GM23338 (cell line): ENCODE data around the gene TMPRSS6. TPM values are rescaled to one million over a fixed set of nuclear protein-coding genes. Genes with fewer than 3 reads are reported as not detected.

Source experiments
- ATAC-seq: fragments of 200-7000 bp; cut with Tn5 transposase; 3 replicates; pipeline ENCODE4 v1.9.1; 2020
- DNase-seq: peaks from one replicate; pipeline ENCODE4 v3.0.0-alpha.2; 2015; ENCODE audit warnings: low spot score
- H2AFZ ChIP-seq: fragments of 200-600 bp; sonication (generic); 2 replicates; pipeline ENCODE4 v1.8.0; 2016; ENCODE audit warnings: antibody characterized with exemption, mild to moderate bottlenecking, moderate library complexity
- H3F3A ChIP-seq: fragments of 200-600 bp; sonication (generic); replicated peaks from 2 replicates; pipeline ENCODE4 v1.8.0; 2017; ENCODE audit warnings: antibody characterized with exemption, mixed run types, low read depth
- H3K27ac ChIP-seq: fragments of 200-600 bp; sonication (generic); 2 replicates; pipeline ENCODE4 v1.6.1; 2016; ENCODE audit warnings: low read depth
- H3K27me3 ChIP-seq: fragments of 200-600 bp; sonication (generic); 2 replicates; pipeline ENCODE4 v1.8.0; 2016; ENCODE audit warnings: mild to moderate bottlenecking, mixed run types, moderate library complexity; ENCODE audit not compliant: insufficient read depth
- H3K36me3 ChIP-seq: fragments of 200-600 bp; sonication (generic); 2 replicates; pipeline ENCODE4 v1.8.0; 2016; ENCODE audit warnings: mild to moderate bottlenecking; ENCODE audit not compliant: insufficient read depth
- H3K4me1 ChIP-seq: fragments of 200-600 bp; sonication (generic); 2 replicates; pipeline ENCODE4 v1.8.0; 2016; ENCODE audit warnings: mild to moderate bottlenecking, moderate library complexity; ENCODE audit not compliant: insufficient read depth
- H3K4me2 ChIP-seq: fragments of 200-600 bp; sonication (generic); 2 replicates; pipeline ENCODE4 v1.7.1; 2017; ENCODE audit warnings: mixed run types
- H3K4me3 ChIP-seq: fragments of 200-600 bp; sonication (generic); 2 replicates; pipeline ENCODE4 v1.6.1; 2016; ENCODE audit warnings: mixed run types
- H3K79me2 ChIP-seq: fragments of 200-600 bp; sonication (generic); replicated peaks from 2 replicates; pipeline ENCODE4 v1.8.0; 2017; ENCODE audit warnings: mild to moderate bottlenecking; ENCODE audit not compliant: insufficient read depth
- H3K9me2 ChIP-seq: fragments of 200-600 bp; sonication (generic); 2 replicates; pipeline ENCODE4 v1.8.0; 2017; ENCODE audit not compliant: insufficient read depth
- H4K20me1 ChIP-seq: fragments of 200-600 bp; sonication (generic); replicated peaks from 2 replicates; pipeline ENCODE4 v1.8.0; 2017; ENCODE audit warnings: mild to moderate bottlenecking; ENCODE audit not compliant: insufficient read depth
- H3K27ac Mint-ChIP-seq: 2 replicates; pipeline ENCODE4 v1.8.0; 2020; ENCODE audit warnings: inconsistent platforms, mild to moderate bottlenecking, moderate library complexity, mixed read lengths
- H3K27me3 Mint-ChIP-seq: 3 replicates; pipeline ENCODE4 v1.8.0; 2022; ENCODE audit warnings: low read depth, mild to moderate bottlenecking, moderate library complexity, mixed read lengths, inconsistent platforms; ENCODE audit not compliant: insufficient read depth, poor library complexity
- H3K36me3 Mint-ChIP-seq: 3 replicates; pipeline ENCODE4 v1.8.0; 2021; ENCODE audit warnings: low read depth, mild to moderate bottlenecking, inconsistent platforms, moderate library complexity, mixed read lengths
- H3K4me1 Mint-ChIP-seq: 3 replicates; pipeline ENCODE4 v1.8.0; 2020; ENCODE audit warnings: mild to moderate bottlenecking, inconsistent platforms, mixed read lengths
- H3K4me3 Mint-ChIP-seq: 3 replicates; pipeline ENCODE4 v1.8.0; 2021; ENCODE audit warnings: moderate library complexity, mild to moderate bottlenecking, inconsistent platforms, mixed read lengths
- H3K9me3 Mint-ChIP-seq: 3 replicates; pipeline ENCODE4 v1.8.0; 2020; ENCODE audit warnings: moderate library complexity, mild to moderate bottlenecking, inconsistent platforms, mixed read lengths
- CREB1 ChIP-seq: fragments of 250-450 bp; sonication (Bioruptor Pico); IDR thresholded peaks from 2 replicates; pipeline ENCODE4 v1.5.0; 2020; ENCODE audit warnings: low read depth, mild to moderate bottlenecking, moderate library complexity
- EZH2 ChIP-seq: fragments of 200-600 bp; sonication (generic); IDR thresholded peaks from one replicate; pipeline ENCODE4 v1.8.0; 2017; ENCODE audit warnings: antibody characterized with exemption, mild to moderate bottlenecking, low read depth; ENCODE audit not compliant: unreplicated experiment
- EZH2phosphoT487 ChIP-seq: fragments of 200-600 bp; sonication (generic); IDR thresholded peaks from one replicate; pipeline ENCODE4 v1.8.1; 2018; ENCODE audit warnings: antibody characterized with exemption; ENCODE audit not compliant: unreplicated experiment
- JUNB ChIP-seq: IDR thresholded peaks from one replicate; pipeline ENCODE4 v1.6.1; 2016; ENCODE audit warnings: antibody characterized with exemption; ENCODE audit not compliant: unreplicated experiment
- NANOG ChIP-seq: IDR thresholded peaks from 2 replicates; pipeline ENCODE4 v1.6.1; 2016; ENCODE audit warnings: antibody characterized with exemption, borderline replicate concordance
- POLR2AphosphoS5 ChIP-seq: IDR thresholded peaks from 2 replicates; pipeline ENCODE4 v1.6.1; 2016; ENCODE audit warnings: antibody characterized with exemption, low read depth
- STAT1 ChIP-seq: IDR thresholded peaks from one replicate; pipeline ENCODE4 v1.6.1; 2016; ENCODE audit warnings: antibody characterized with exemption; ENCODE audit not compliant: unreplicated experiment
- ZNF114 ChIP-seq: fragments of 250-450 bp; sonication (Bioruptor Pico); IDR thresholded peaks from 2 replicates; pipeline ENCODE4 v1.5.0; 2020; ENCODE audit warnings: mild to moderate bottlenecking, moderate library complexity
- ZNF331 ChIP-seq: fragments of 250-450 bp; sonication (Bioruptor Pico); IDR thresholded peaks from 2 replicates; pipeline ENCODE4 v1.5.0; 2020; ENCODE audit warnings: low read depth, mild to moderate bottlenecking, moderate library complexity
- polyA plus RNA-seq: library from polyadenylated mRNA; unstranded; fragments of >200 nt; fragmentation: Nextera tagmentation; extraction: Ambion mirVana; gene quantifications from 2 replicates; pipeline ENCODE4 v1.2.1, GENCODE V29; 2016
- total RNA-seq: library from RNA; depleted of rRNA; stranded (reverse); fragments of >200 nt; shearing (Covaris generic); gene quantifications from 2 replicates; pipeline ENCODE4 v1.2.3, GENCODE V29; 2014
- TF ChIP-seq, protein P1 (sequence below): IDR thresholded peaks from one replicate; pipeline ENCODE4 v1.6.1; 2018; ENCODE audit warnings: antibody characterized with exemption; ENCODE audit not compliant: unreplicated experiment
- TF ChIP-seq, protein P2 (sequence below): fragments of 250-450 bp; sonication (Bioruptor Pico); IDR thresholded peaks from 2 replicates; pipeline ENCODE4 v1.5.0; 2020; ENCODE audit warnings: mild to moderate bottlenecking, moderate library complexity
- TF ChIP-seq, protein P3 (sequence below): IDR thresholded peaks from 2 replicates; pipeline ENCODE4 v1.6.1; 2016; ENCODE audit warnings: antibody characterized with exemption

Gene TMPRSS6
- total and polyA plus RNA-seq, 2 experiments from 2014 or later: 0.13 TPM; not detected in 1

DNA sequence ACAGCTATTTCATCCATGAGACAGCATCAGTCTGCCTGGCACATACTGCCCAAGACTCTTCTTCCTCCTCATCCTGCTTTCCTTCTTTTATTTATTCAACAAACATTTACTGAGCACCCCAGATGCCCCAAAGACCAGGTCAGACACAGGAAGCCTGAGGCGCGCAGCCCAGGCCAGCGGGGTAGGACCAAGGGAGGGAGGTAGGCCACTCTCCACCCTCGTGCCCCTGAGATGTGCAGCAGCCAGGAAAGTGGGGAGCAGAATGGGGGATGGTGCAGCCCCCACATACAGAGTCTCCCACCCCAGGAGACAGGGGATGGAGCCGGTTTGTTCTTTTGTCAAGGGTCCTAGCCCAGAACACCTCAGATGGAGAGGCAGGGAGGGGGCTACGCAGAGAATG lies 44.4 kb upstream of the TMPRSS6 start:
- H3K4me3 ChIP-seq: no peak overlapping the region
- H3K27me3 ChIP-seq: no peaks in the 10 kb centered on the region
- peaks cover 10% of the 10 kb centered on the region for H3K4me1 Mint-ChIP-seq
- no peak overlapping the region for H3K4me2 ChIP-seq
- H3F3A ChIP-seq: no peaks in the 10 kb centered on the region
- DNase-seq (no peak), ATAC-seq (no peak)
- H3K27ac Mint-ChIP-seq: no peak overlapping the region
- H3K9me2 ChIP-seq: no peaks in the 10 kb centered on the region
- no peaks in the 10 kb centered on the region for H3K36me3 Mint-ChIP-seq
- no peak overlapping the region for H2AFZ ChIP-seq
- H3K36me3 ChIP-seq: no peaks in the 10 kb centered on the region
- TF ChIP-seq ZNF331 (CRISPR knock-in tag): no peak
- H4K20me1 ChIP-seq: no peaks in the 10 kb centered on the region
- peaks cover 14% of the 10 kb centered on the region for H3K27me3 Mint-ChIP-seq
- peaks cover 7% of the 10 kb centered on the region for H3K9me3 Mint-ChIP-seq
- H3K4me1 ChIP-seq: no peaks in the 10 kb centered on the region
- H3K79me2 ChIP-seq: no peaks in the 10 kb centered on the region
- no peak overlapping the region for H3K4me3 Mint-ChIP-seq
- H3K27ac ChIP-seq: no peak overlapping the region

DNA sequence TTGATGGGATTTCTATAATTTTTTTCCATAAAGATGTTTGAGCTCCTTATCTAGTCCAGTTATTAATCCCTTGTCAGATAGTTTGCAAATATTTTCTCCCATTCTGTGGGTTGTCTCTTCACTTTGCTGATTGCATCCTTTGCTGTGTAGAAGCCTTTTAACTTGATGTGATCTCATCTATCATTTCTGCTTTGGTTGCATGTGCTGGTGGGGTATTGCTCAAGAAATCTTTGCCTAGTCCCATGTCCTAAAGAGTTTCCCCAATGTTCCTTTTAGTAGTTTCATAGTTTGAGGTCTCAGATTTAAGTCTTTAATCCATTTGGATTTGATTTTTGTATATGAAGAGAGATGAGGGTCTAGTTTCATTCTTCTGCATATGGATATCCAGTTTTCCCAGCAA lies 41.9 kb upstream of the TMPRSS6 start:
- Mint-ChIP-seq H3K4me3 (no peak overlapping the region), H3K27me3 (peaks cover 13% of the 10 kb centered on the region), H3K36me3 (no peaks in the 10 kb centered on the region), H3K9me3 (peaks cover 7% of the 10 kb centered on the region), H3K4me1 (peaks cover 11% of the 10 kb centered on the region), H3K27ac (no peak overlapping the region)
- H3K27ac ChIP-seq: no peak overlapping the region
- no peaks in the 10 kb centered on the region for H3K36me3 ChIP-seq
- DNase-seq: no peak
- no peaks in the 10 kb centered on the region for H3K79me2 ChIP-seq
- no peaks in the 10 kb centered on the region for H3F3A ChIP-seq
- H3K9me2 ChIP-seq: no peaks in the 10 kb centered on the region
- H4K20me1 ChIP-seq: no peaks in the 10 kb centered on the region
- H3K4me3 ChIP-seq: no peak overlapping the region
- H3K27me3 ChIP-seq: no peaks in the 10 kb centered on the region
- no peak overlapping the region for H2AFZ ChIP-seq
- no peak overlapping the region for H3K4me2 ChIP-seq
- no peaks in the 10 kb centered on the region for H3K4me1 ChIP-seq
- ATAC-seq: no peak
- TF ChIP-seq ZNF331 (CRISPR knock-in tag) (no peak), NANOG (no peak), EZH2 (no peak), EZH2phosphoT487 (no peak), CREB1 (CRISPR knock-in tag) (no peak), POLR2AphosphoS5 (no peak), ZNF114 (CRISPR knock-in tag) (no peak), JUNB (no peak), STAT1 (no peak)
- TF ChIP-seq, protein P1, sequence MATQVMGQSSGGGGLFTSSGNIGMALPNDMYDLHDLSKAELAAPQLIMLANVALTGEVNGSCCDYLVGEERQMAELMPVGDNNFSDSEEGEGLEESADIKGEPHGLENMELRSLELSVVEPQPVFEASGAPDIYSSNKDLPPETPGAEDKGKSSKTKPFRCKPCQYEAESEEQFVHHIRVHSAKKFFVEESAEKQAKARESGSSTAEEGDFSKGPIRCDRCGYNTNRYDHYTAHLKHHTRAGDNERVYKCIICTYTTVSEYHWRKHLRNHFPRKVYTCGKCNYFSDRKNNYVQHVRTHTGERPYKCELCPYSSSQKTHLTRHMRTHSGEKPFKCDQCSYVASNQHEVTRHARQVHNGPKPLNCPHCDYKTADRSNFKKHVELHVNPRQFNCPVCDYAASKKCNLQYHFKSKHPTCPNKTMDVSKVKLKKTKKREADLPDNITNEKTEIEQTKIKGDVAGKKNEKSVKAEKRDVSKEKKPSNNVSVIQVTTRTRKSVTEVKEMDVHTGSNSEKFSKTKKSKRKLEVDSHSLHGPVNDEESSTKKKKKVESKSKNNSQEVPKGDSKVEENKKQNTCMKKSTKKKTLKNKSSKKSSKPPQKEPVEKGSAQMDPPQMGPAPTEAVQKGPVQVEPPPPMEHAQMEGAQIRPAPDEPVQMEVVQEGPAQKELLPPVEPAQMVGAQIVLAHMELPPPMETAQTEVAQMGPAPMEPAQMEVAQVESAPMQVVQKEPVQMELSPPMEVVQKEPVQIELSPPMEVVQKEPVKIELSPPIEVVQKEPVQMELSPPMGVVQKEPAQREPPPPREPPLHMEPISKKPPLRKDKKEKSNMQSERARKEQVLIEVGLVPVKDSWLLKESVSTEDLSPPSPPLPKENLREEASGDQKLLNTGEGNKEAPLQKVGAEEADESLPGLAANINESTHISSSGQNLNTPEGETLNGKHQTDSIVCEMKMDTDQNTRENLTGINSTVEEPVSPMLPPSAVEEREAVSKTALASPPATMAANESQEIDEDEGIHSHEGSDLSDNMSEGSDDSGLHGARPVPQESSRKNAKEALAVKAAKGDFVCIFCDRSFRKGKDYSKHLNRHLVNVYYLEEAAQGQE: no peak
- TF ChIP-seq, protein P2, sequence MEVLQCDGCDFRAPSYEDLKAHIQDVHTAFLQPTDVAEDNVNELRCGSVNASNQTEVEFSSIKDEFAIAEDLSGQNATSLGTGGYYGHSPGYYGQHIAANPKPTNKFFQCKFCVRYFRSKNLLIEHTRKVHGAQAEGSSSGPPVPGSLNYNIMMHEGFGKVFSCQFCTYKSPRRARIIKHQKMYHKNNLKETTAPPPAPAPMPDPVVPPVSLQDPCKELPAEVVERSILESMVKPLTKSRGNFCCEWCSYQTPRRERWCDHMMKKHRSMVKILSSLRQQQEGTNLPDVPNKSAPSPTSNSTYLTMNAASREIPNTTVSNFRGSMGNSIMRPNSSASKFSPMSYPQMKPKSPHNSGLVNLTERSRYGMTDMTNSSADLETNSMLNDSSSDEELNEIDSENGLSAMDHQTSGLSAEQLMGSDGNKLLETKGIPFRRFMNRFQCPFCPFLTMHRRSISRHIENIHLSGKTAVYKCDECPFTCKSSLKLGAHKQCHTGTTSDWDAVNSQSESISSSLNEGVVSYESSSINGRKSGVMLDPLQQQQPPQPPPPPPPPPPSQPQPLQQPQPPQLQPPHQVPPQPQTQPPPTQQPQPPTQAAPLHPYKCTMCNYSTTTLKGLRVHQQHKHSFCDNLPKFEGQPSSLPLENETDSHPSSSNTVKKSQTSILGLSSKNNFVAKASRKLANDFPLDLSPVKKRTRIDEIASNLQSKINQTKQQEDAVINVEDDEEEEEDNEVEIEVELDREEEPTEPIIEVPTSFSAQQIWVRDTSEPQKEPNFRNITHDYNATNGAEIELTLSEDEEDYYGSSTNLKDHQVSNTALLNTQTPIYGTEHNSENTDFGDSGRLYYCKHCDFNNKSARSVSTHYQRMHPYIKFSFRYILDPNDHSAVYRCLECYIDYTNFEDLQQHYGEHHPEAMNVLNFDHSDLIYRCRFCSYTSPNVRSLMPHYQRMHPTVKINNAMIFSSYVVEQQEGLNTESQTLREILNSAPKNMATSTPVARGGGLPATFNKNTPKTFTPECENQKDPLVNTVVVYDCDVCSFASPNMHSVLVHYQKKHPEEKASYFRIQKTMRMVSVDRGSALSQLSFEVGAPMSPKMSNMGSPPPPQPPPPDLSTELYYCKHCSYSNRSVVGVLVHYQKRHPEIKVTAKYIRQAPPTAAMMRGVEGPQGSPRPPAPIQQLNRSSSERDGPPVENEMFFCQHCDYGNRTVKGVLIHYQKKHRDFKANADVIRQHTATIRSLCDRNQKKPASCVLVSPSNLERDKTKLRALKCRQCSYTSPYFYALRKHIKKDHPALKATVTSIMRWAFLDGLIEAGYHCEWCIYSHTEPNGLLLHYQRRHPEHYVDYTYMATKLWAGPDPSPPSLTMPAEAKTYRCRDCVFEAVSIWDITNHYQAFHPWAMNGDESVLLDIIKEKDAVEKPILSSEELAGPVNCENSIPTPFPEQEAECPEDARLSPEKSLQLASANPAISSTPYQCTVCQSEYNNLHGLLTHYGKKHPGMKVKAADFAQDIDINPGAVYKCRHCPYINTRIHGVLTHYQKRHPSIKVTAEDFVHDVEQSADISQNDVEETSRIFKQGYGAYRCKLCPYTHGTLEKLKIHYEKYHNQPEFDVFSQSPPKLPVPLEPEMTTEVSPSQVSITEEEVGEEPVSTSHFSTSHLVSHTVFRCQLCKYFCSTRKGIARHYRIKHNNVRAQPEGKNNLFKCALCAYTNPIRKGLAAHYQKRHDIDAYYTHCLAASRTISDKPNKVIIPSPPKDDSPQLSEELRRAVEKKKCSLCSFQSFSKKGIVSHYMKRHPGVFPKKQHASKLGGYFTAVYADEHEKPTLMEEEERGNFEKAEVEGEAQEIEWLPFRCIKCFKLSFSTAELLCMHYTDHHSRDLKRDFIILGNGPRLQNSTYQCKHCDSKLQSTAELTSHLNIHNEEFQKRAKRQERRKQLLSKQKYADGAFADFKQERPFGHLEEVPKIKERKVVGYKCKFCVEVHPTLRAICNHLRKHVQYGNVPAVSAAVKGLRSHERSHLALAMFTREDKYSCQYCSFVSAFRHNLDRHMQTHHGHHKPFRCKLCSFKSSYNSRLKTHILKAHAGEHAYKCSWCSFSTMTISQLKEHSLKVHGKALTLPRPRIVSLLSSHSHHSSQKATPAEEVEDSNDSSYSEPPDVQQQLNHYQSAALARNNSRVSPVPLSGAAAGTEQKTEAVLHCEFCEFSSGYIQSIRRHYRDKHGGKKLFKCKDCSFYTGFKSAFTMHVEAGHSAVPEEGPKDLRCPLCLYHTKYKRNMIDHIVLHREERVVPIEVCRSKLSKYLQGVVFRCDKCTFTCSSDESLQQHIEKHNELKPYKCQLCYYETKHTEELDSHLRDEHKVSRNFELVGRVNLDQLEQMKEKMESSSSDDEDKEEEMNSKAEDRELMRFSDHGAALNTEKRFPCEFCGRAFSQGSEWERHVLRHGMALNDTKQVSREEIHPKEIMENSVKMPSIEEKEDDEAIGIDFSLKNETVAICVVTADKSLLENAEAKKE (CRISPR knock-in tag): no peak
- TF ChIP-seq, protein P3, sequence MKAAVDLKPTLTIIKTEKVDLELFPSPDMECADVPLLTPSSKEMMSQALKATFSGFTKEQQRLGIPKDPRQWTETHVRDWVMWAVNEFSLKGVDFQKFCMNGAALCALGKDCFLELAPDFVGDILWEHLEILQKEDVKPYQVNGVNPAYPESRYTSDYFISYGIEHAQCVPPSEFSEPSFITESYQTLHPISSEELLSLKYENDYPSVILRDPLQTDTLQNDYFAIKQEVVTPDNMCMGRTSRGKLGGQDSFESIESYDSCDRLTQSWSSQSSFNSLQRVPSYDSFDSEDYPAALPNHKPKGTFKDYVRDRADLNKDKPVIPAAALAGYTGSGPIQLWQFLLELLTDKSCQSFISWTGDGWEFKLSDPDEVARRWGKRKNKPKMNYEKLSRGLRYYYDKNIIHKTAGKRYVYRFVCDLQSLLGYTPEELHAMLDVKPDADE: no peak
